ENCODE data around the gene MAT2A.
"Not testable (repeated sequence)": the region's sequence is repeated elsewhere in the genome, so short reads cannot be mapped to it uniquely, and the experiment has no call there.

Gene MAT2A

GRCh38 chr2:85542777-85543176 is 3.8 kb downstream of the MAT2A start:
- Histone ChIP-seq H2AFZ (ENCODE audit: low read depth) (no peak overlapping the region), H3K27ac (peak overlapping the region; percentile 99; the same call in 1 of the 2 replicates), H3K4me1 (ENCODE audit: low read depth, poor library complexity, severe bottlenecking) (peaks cover 26% of the 10 kb centered on the region), H3K36me3 (ENCODE audit: insufficient read depth) (peaks cover 37% of the 10 kb centered on the region), H3K27me3 (ENCODE audit: insufficient read depth, low read depth) (no peaks in the 10 kb centered on the region; the same call in 1 of the 2 replicates), H3K79me2 (ENCODE audit: insufficient read depth, low read depth) (peaks cover 52% of the 10 kb centered on the region), H4K20me1 (ENCODE audit: insufficient read depth) (peaks cover 48% of the 10 kb centered on the region), H3K9ac (peak overlapping the region; percentile 100; the same call in 1 of the 2 replicates), H3K4me2 (peak overlapping the region; percentile 97; the same call in 1 of the 2 replicates), H3K4me3 (IDR thresholded peaks at IDR 0.05; ENCODE audit: insufficient read depth, low read depth, low read length) (no peak overlapping the region)
- TF ChIP-seq, protein P1, sequence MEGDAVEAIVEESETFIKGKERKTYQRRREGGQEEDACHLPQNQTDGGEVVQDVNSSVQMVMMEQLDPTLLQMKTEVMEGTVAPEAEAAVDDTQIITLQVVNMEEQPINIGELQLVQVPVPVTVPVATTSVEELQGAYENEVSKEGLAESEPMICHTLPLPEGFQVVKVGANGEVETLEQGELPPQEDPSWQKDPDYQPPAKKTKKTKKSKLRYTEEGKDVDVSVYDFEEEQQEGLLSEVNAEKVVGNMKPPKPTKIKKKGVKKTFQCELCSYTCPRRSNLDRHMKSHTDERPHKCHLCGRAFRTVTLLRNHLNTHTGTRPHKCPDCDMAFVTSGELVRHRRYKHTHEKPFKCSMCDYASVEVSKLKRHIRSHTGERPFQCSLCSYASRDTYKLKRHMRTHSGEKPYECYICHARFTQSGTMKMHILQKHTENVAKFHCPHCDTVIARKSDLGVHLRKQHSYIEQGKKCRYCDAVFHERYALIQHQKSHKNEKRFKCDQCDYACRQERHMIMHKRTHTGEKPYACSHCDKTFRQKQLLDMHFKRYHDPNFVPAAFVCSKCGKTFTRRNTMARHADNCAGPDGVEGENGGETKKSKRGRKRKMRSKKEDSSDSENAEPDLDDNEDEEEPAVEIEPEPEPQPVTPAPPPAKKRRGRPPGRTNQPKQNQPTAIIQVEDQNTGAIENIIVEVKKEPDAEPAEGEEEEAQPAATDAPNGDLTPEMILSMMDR (conservative IDR thresholded peaks at IDR 0.05; ENCODE audit: low read depth, low read length) = no peak

- H3K4me3 ChIP-seq (IDR thresholded peaks at IDR 0.05; ENCODE audit: insufficient read depth, low read depth, low read length); H2AFZ ChIP-seq (ENCODE audit: low read depth); H3K9ac ChIP-seq; H3K4me2 ChIP-seq; H3K27me3 ChIP-seq (ENCODE audit: insufficient read depth, low read depth); H3K27ac ChIP-seq: not testable (repeated sequence)
- Histone ChIP-seq H3K4me1 (ENCODE audit: low read depth, poor library complexity, severe bottlenecking) (peaks cover 26% of the 10 kb centered on the region), H3K79me2 (ENCODE audit: insufficient read depth, low read depth) (peaks cover 43% of the 10 kb centered on the region), H3K36me3 (ENCODE audit: insufficient read depth) (peaks cover 37% of the 10 kb centered on the region), H4K20me1 (ENCODE audit: insufficient read depth) (peaks cover 48% of the 10 kb centered on the region)
Measured at GRCh38 chr2:85544254-85544691, 5.3 kb downstream of the MAT2A start.

DNA sequence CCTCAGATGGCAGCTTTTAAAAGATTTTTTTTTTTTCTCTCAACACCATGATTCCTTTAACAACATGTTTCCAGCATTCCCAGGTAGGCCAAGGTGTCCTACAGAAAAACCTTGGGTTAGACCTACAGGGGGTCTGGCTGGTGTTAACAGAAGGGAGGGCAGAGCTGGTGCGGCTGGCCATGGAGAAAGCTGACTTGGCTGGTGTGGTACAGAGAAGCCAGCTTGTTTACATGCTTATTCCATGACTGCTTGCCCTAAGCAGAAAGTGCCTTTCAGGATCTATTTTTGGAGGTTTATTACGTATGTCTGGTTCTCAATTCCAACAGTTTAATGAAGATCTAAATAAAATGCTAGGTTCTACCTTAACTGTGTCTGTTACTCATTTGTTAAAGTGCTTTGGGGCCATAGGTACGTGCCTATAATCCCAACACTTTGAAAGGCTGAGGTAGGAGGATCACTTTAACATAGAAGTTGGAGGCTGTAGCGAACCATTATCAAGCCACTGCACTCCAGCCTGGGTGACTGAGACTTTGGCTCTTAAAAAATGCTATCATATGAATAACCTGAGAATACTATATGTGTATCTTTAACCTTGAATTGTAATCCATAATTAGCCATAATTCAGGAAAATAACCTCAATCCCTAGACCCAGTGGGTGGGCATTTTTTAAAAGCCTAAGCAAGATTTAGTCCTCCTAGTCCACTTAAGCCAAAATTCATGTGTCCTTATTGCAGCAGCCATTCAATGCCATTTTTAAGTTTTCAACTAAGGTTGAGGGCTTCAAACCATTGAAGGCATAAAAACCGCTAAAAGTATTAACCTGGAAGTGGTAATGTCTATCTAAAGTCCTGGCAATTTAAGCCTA is 6.2 kb downstream of the MAT2A start:
- Histone ChIP-seq H3K4me1 (ENCODE audit: low read depth, poor library complexity, severe bottlenecking) (peaks cover 26% of the 10 kb centered on the region), H3K27ac (peak overlapping the region; percentile 23; the same call in 1 of the 2 replicates), H4K20me1 (ENCODE audit: insufficient read depth) (peaks cover 43% of the 10 kb centered on the region), H3K36me3 (ENCODE audit: insufficient read depth) (peaks cover 33% of the 10 kb centered on the region), H3K79me2 (ENCODE audit: insufficient read depth, low read depth) (peaks cover 35% of the 10 kb centered on the region)
- H3K9ac ChIP-seq; H3K4me3 ChIP-seq (IDR thresholded peaks at IDR 0.05; ENCODE audit: insufficient read depth, low read depth, low read length); H2AFZ ChIP-seq (ENCODE audit: low read depth); H3K27me3 ChIP-seq (ENCODE audit: insufficient read depth, low read depth); H3K4me2 ChIP-seq: not testable (repeated sequence)

DNA sequence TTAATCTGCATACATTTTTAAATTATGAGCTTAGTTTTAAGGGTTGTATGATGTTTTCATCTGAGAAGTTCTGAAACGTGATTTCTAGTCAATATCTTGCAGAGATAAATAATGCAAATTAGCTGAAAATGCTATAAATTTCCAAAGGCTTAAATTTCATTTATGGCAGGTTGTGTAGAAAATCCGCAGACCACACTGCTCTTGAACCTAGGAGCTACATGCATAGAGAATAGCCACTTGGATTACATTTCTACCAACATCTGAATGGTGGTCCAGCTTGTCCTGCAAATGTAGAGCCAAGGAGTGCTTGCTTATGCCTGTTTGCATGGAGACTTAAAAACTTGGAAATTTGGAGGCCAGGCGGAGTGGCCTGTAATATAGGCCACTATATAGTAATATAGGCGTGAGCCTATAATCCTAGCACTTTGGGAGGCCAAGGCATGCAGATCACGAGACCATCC is 6.8 kb downstream of the MAT2A start:
- Histone ChIP-seq H3K27ac (peak overlapping the region; percentile 23; the same call in 1 of the 2 replicates), H3K36me3 (ENCODE audit: insufficient read depth) (peaks cover 27% of the 10 kb centered on the region)

More for the DNA sequence above, 6.8 kb downstream of the MAT2A start:
- peaks cover 36% of the 10 kb centered on the region for H4K20me1 ChIP-seq (ENCODE audit: insufficient read depth)
- peaks cover 23% of the 10 kb centered on the region for H3K4me1 ChIP-seq (ENCODE audit: low read depth, poor library complexity, severe bottlenecking)
- H3K27me3 ChIP-seq (ENCODE audit: insufficient read depth, low read depth) = no peaks in the 10 kb centered on the region; the same call in 1 of the 2 replicates
- no peak overlapping the region for H3K4me3 ChIP-seq (IDR thresholded peaks at IDR 0.05; ENCODE audit: insufficient read depth, low read depth, low read length)
- no peak overlapping the region for H2AFZ ChIP-seq (ENCODE audit: low read depth)
- TF ChIP-seq, protein P1 (conservative IDR thresholded peaks at IDR 0.05; ENCODE audit: low read depth, low read length) = no peak
- peaks cover 28% of the 10 kb centered on the region for H3K79me2 ChIP-seq (ENCODE audit: insufficient read depth, low read depth)
- no peak overlapping the region for H3K4me2 ChIP-seq
- H3K9ac ChIP-seq = no peak overlapping the region

Data from KMS-11 (cell line).